Suprapubic skin (tissue), 4 donors: ENCODE results near the gene VPS37D.
"Not testable (repeated sequence)": the region's sequence is repeated elsewhere in the genome, so short reads cannot be mapped to it uniquely, and the experiment has no call there.

Experiments used
- CTCF ChIP-seq, 2 donors: fragments of 200-600 bp in 1 of 2; fragments of 450-650 bp in 1 of 2; sonication (generic) in 1 of 2; IDR thresholded peaks; one replicate each; pipeline ENCODE4 v1.5.1; 2016 to 2019; ENCODE audit warnings: antibody characterized with exemption in 2 of 2, mild to moderate bottlenecking in 1 of 2, moderate library complexity in 1 of 2
- EP300 ChIP-seq: sonication (generic); formaldehyde crosslinking; IDR thresholded peaks from one replicate; pipeline ENCODE4 v1.6.1; 2017; ENCODE audit warnings: antibody characterized with exemption
- POLR2A ChIP-seq, 2 donors: fragments of 450-650 bp; IDR thresholded peaks; one replicate each; pipeline ENCODE4 v1.6.1; 2017; ENCODE audit warnings: antibody characterized with exemption in 2 of 2, mild to moderate bottlenecking in 2 of 2, moderate library complexity in 2 of 2
- POLR2AphosphoS5 ChIP-seq, 3 donors: sonication (generic); formaldehyde crosslinking; IDR thresholded peaks; one replicate each; pipeline ENCODE4 v1.6.1; 2017; ENCODE audit warnings: antibody characterized with exemption in 3 of 3

DNA sequence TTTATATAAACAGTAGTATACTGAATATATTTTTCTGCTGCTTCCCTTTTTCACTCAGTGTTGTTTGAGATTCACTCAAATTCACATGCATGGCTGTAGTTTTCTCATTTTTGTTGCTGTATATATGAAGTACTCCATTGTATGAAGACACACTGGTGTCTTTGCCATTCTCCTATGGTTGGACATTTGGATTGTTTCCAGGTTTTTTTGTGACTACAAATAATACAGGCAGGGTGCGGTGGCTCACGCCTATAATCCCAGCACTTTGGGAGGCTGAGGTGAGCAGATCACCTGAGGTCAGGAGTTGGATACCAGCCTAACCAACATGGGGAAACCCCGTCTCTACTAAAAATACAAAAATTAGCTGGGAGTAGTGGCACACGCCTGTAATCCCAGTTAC is 7.0 kb upstream of the VPS37D start:
- TF ChIP-seq CTCF (IDR thresholded peaks at IDR 0.05); POLR2A (IDR thresholded peaks at IDR 0.05); POLR2AphosphoS5 (IDR thresholded peaks at IDR 0.05); EP300: not testable (repeated sequence)
